GM18507 (cell line): ENCODE data around the gene TRMU.

ENCODE experiments used
- DNase-seq: peaks from one replicate; pipeline ENCODE4 v3.0.0; 2011; ENCODE audit warnings: low read depth; ENCODE audit not compliant: insufficient read length; ENCODE audit errors: extremely low spot score
- FAIRE-seq: peaks from 2 replicates; lab custom pipeline; 2011; peaks lifted over from hg19 to GRCh38; lab: Jason Lieb, UNC

The TRMU gene

GRCh38 chr22:46366327-46366731 is 30.8 kb downstream of the TRMU start:
- FAIRE-seq (no peak), DNase-seq (no peak)

GRCh38 chr22:46366801-46367706 is 31.5 kb downstream of the TRMU start:
- FAIRE-seq (no peak), DNase-seq (no peak)

GRCh38 chr22:46367707-46368191 is 32.2 kb downstream of the TRMU start:
- peak; percentile 85 for FAIRE-seq
- DNase-seq, result peak; percentile 82

GRCh38 chr22:46368422-46368821 is 32.9 kb downstream of the TRMU start:
- DNase-seq (no peak), FAIRE-seq (no peak)

DNA sequence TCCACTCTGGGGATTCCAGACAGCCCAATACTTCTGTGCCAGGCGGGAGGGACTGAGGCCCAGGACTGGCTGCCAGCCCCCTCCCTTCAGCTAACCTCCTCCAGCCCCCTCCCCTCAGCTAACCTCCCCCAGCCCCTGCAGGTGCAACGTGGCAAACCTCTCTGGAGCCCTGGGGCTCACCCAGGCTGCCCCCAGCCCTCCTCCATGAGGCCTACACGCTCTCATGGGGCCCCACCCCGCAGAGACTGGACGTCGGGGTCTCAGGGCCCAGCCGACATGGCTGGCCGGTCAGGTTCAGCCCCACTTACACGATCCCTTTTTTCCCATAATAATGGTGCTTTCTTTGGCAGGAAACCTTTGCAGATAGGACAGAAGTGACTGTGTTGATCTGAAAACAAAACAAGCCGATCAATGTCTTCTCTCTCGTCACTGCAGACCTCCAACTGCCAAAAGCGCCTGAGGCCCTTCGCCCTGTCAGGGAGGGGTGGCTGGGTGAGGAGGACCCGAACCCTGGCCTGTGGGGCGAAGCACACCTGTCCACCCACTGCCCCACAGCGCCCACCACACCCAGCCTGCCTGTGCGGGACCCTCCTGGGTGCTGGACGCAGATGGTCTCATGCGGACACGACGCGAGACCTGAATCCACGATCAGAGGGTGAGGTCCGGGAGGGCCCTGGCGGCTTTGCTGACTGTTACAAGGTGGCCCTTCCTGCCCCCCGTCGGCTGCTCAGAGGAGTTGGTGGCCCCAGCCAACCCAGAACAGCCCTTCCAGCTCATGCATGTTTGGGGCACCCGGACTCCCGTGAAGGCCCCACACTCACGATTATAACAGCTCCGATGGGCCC is 33.6 kb downstream of the TRMU start:
- no peak for FAIRE-seq
- no peak for DNase-seq

- FAIRE-seq (no peak), DNase-seq (no peak)
Measured at GRCh38 chr22:46369716-46370583, 34.4 kb downstream of the TRMU start.

DNA sequence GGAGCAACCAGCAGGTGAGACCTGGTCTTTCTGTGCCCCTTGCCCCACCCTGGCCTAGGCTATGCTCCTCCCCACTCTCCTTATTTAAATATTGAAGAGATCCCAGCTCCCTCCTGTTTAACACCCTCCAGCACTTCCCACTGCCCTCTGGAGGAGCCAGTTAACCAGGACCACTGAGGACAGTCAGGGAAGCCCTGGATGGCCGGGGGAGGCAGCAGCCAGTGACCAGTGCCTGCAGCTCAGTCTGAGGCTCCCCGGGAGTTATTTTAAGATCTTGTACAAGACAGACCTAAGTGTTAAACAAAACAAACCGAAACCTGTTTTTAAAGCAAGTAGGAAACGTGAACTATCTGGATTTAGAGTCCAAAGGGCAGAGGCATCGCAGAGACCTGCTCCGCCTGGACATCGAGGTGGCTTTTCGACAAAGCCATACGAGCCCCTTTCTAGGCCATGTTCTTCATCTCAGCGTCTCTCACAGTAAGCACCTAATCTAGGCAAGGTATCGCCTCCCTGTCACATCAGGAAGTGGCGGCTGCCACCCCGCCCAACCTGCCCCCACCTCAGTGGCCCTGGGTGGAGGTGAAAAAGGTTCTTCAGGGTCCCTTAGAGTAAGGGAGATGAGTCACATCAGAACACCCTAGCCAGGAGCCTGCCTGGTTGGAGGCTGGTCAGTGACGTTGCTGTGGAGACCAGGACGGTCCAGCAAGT is 35.2 kb downstream of the TRMU start:
- no peak for DNase-seq
- FAIRE-seq, result no peak

DNA sequence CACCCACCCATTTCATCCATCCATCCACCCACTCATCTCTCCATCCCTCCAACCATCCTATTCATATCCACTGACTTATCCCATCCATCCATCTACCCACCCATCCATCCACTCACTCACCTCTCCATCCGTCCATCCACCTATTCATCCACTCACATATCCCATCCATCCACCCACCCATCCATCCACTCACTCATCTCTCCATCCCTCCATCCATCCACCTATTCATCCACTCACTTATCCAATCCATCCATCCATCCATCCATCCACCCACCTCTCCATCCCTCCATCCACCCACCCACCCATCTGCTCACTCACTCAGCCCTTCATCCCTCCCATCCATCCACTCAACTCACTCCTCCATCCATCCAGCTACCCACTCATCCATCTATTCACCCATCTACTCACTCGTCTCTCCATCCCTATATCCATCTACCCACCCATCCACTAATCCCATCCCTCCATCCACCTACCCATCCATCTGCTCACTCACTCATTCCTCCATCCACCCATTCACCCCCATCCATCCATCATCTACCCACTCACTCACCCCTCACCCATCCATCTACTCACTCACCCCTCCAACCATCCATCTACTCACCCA is 36.2 kb downstream of the TRMU start:
- DNase-seq, result no peak
- FAIRE-seq, result no peak

- no peak for DNase-seq
- FAIRE-seq, result no peak
Measured at GRCh38 chr22:46372686-46373085, 37.2 kb downstream of the TRMU start.

DNA sequence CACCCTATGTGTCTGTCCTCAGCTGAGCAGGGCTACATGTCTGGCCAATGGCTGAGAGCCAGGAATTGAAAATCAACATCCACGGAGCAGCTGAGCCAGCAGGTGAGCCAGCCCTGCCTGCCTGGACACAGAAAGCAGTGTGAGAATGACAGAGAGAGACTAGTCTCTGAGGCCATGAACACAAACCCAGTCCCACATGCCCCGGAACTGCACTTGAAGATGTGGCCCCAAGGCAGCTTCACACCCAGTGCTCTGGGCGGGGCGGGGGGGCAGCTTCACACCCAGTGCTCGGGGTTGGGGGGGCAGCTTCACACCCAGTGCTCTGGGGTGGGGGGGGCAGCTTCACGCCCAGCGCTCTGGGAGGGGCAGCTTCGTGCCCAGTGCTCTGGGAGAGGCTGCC is 37.6 kb downstream of the TRMU start:
- no peak for FAIRE-seq
- DNase-seq, result no peak

DNA sequence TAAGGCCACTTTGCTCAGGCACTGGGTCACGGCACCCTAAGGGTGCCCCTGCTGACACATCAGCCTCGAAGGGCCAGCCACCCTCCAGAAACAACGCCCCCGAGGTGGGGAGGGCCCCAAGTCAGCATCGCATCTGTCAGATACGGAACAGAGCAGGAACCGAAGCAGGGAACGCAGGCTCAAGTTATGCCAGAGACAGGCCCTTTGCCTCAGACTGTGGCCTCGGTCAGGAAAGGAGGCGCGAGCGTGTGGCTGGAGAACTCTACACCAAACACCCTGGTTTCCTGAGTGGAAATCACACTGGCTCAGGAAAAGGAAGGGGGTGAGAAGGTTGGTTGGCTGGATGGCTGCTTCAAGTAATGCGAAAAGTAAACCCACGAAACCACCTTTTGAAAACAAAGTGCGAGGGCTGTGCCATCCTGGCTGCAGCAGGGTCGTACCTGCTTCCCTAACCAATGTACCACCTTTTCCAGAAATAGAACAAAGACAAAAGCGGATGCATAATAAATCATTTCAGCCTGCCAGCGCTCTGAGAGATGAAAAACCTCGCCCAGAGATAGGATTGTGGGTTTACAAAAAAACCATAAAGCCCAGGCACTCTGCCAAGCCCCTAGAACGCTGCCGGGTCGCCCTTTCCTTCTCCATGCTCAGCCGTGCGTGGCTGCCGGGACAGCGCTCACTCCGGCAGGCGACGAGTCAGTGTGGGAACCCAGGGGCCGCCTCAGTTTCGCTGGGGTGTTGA is 38.6 kb downstream of the TRMU start:
- FAIRE-seq, result no peak

DNA sequence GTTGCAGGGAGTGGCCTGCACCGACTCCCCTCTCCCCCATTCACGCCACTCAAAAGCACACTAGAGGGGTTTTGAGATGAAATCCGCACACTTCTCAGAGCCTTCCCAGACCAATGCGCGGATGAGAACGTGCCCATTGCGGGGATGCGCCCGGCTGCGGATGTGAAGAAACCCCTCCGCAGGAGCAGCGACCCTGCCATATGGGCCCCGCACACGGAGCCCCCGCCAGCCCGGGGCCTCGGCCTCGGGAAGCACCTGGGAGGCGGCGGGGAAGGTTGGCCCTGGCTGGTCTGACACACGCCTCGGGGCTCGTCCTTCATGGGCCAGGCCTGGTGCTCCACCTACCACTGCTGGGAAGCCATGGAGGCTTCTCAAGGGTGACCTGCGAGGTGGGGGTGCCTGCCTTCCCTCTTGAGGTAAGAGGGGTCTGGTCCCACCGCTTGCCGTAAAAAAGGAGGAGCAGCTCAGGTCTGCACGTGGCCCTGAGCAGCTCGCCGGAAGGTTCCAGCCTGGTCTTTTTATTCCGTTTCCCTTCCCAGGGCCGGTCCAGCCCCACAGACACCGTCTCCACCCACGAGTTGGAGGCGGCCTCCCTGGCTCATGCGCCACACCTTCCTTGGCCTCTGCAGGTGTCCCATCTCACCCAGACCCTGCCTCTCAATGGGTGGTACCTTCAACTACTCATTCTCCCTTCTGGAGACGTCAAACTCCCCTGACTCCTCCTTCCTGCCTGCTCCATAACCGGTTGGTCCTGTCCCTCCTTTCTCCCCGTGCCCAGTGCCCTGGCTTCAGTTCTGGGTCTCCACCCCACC is 39.4 kb downstream of the TRMU start:
- FAIRE-seq, result no peak
- DNase-seq, result no peak

More for the DNA sequence above, 38.6 kb downstream of the TRMU start:
- DNase-seq, result no peak

GRCh38 chr22:46376111-46376510 is 40.6 kb downstream of the TRMU start:
- no peak for FAIRE-seq
- no peak for DNase-seq

DNA sequence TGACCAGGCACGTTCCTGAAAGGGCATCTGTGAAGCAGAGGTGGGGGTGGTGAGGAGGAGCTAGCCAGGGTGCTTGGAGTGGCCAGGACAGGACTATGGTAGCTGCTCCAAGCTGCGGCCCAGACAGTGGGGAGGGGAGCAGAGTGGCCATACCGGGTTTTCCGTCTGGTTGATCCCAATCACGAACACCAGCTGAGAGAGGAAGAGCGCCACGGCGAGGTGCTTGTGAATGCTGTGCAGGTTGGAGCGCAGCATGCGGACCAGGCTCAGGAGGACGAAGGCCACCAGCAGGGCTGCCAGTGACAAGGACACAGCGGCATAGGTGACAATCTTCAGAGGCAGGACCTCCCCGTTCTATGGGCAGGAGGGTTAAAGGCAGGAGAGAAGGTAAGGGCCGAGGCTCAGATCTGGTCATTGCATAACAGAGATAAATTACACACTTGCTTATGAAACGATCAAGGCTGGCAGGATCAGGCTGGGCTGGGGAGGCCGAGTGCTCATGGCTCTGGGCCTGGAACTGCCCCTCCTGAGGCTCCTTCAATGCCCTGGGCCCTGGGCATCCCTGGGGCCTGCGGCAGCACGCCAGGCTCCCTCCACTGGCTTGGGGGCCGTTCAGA is 41.5 kb downstream of the TRMU start:
- FAIRE-seq (no peak), DNase-seq (no peak)

DNA sequence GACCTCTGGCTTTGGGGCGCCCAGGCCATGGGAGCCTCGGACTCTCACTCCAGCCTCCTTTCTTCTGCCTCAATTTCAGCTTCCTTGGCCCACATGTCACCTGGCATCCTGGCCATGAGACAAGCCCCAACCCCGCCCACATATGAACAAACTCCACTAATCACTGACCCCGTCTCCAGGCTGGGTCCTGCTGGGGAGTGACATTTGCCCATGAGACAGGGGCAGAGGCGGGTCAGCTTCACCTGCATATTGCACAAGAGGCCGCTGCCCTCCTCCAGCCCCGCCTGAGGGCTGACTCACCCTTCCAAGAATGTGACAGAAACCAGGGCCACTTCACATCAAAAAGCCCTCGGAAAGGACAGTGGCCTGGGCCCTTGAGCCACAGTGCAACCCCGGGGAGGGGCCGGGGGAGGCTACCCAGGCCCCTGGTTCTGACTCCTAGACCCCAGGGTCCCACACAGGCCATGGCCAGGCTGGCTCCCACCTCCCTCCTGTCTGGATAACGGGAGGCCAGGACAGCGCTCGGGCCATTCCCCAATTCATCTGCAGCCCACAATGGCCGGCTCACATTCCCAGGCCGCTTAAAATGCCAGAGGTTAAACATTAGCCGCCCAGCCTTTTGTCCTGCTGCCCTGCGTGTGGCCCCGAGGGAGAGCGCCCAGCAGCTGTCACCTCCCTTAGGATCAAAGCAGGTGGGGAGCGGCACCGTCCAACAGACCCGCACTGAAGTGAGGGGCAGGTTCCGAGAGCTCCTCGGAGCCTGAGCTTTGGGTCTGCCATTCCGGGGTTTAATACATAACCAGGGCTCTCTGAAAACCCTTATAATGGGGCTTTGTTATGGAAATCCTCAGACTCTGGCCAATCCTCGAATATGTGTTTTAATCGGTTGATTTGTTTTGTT is 42.3 kb downstream of the TRMU start:
- no peak for FAIRE-seq

More for the DNA sequence above, 42.3 kb downstream of the TRMU start:
- DNase-seq, result no peak
